Endothelial cell (in vitro differentiated cells): ENCODE data around the gene NCAN. TPM values are rescaled to one million over a fixed set of nuclear protein-coding genes. Genes with fewer than 3 reads are reported as not detected.

Experiments
- DNase-seq: peaks from one replicate; pipeline ENCODE4 v3.0.0; 2021; ENCODE audit warnings: low spot score
- H3K27ac Mint-ChIP-seq: one replicate; pipeline ENCODE4 v1.8.0; 2021; ENCODE audit warnings: mixed read lengths, inconsistent platforms; ENCODE audit not compliant: unreplicated experiment
- H3K27me3 Mint-ChIP-seq: one replicate; pipeline ENCODE4 v1.8.0; 2021; ENCODE audit warnings: mild to moderate bottlenecking, moderate library complexity, mixed read lengths, inconsistent platforms; ENCODE audit not compliant: unreplicated experiment
- H3K36me3 Mint-ChIP-seq: one replicate; pipeline ENCODE4 v1.8.0; 2021; ENCODE audit warnings: mild to moderate bottlenecking, low read depth, mixed read lengths, inconsistent platforms; ENCODE audit not compliant: unreplicated experiment
- H3K4me1 Mint-ChIP-seq: one replicate; pipeline ENCODE4 v1.8.0; 2021; ENCODE audit warnings: mild to moderate bottlenecking, mixed read lengths, inconsistent platforms; ENCODE audit not compliant: unreplicated experiment
- H3K4me3 Mint-ChIP-seq: one replicate; pipeline ENCODE4 v1.8.0; 2021; ENCODE audit warnings: mild to moderate bottlenecking, mixed read lengths, inconsistent platforms; ENCODE audit not compliant: unreplicated experiment
- H3K9me3 Mint-ChIP-seq: one replicate; pipeline ENCODE4 v1.8.0; 2021; ENCODE audit warnings: mixed read lengths, inconsistent platforms; ENCODE audit not compliant: unreplicated experiment
- CTCF ChIP-seq: fragments of 200-600 bp; sonication (generic); IDR thresholded peaks from one replicate; pipeline ENCODE4 v1.5.0; 2021; ENCODE audit warnings: antibody characterized with exemption; ENCODE audit not compliant: unreplicated experiment
- total RNA-seq: library from RNA; stranded (reverse); fragmentation: NEBNext Ultra II Directional; extraction: Animal tissue kit (Norgen Biotek cat#: 25700); gene quantifications from one replicate; pipeline ENCODE4 v1.2.1, GENCODE V29; 2021; ENCODE audit not compliant: unreplicated experiment

Gene NCAN
- total RNA-seq, 1 donor from 2014 or later = 0.05 TPM

- peaks cover 16% of the 10 kb centered on the region for H3K27me3 Mint-ChIP-seq
- H3K27ac Mint-ChIP-seq = no peak overlapping the region
- peaks cover 7% of the 10 kb centered on the region for H3K36me3 Mint-ChIP-seq
- peaks cover 3% of the 10 kb centered on the region for H3K4me1 Mint-ChIP-seq
- no peak overlapping the region for H3K4me3 Mint-ChIP-seq
- no peak for DNase-seq
- TF ChIP-seq CTCF = no peak
- no peaks in the 10 kb centered on the region for H3K9me3 Mint-ChIP-seq
Observed at GRCh38 chr19:19205416-19206410, 6.0 kb upstream of the NCAN start.

- TF ChIP-seq CTCF = no peak
- no peak overlapping the region for H3K4me3 Mint-ChIP-seq
- H3K27me3 Mint-ChIP-seq = peaks cover 22% of the 10 kb centered on the region
- H3K27ac Mint-ChIP-seq = no peak overlapping the region
- peaks cover 3% of the 10 kb centered on the region for H3K4me1 Mint-ChIP-seq
- peaks cover 7% of the 10 kb centered on the region for H3K36me3 Mint-ChIP-seq
- no peak for DNase-seq
- no peaks in the 10 kb centered on the region for H3K9me3 Mint-ChIP-seq
Observed at GRCh38 chr19:19206938-19207337, 4.8 kb upstream of the NCAN start.

GRCh38 chr19:19207637-19208572 is 3.9 kb upstream of the NCAN start:
- H3K27ac Mint-ChIP-seq = no peak overlapping the region
- peaks cover 22% of the 10 kb centered on the region for H3K27me3 Mint-ChIP-seq
- H3K9me3 Mint-ChIP-seq = no peaks in the 10 kb centered on the region
- DNase-seq = no peak
- H3K36me3 Mint-ChIP-seq = peaks cover 7% of the 10 kb centered on the region
- H3K4me3 Mint-ChIP-seq = peak overlapping the region; percentile 68
- H3K4me1 Mint-ChIP-seq = peaks cover 3% of the 10 kb centered on the region
- TF ChIP-seq CTCF = no peak

GRCh38 chr19:19209372-19209771 is 2.4 kb upstream of the NCAN start:
- H3K4me1 Mint-ChIP-seq = peaks cover 3% of the 10 kb centered on the region
- no peaks in the 10 kb centered on the region for H3K9me3 Mint-ChIP-seq
- DNase-seq = no peak
- no peak overlapping the region for H3K4me3 Mint-ChIP-seq
- H3K27me3 Mint-ChIP-seq = peaks cover 24% of the 10 kb centered on the region
- peaks cover 9% of the 10 kb centered on the region for H3K36me3 Mint-ChIP-seq
- TF ChIP-seq CTCF = no peak
- H3K27ac Mint-ChIP-seq = no peak overlapping the region
